IMR-90 (cell line): ENCODE data around the gene ZNF593OS. TPM values are rescaled to one million over a fixed set of nuclear protein-coding genes. Genes with fewer than 3 reads are reported as not detected.

Experiments used
- BHLHE40 ChIP-seq: fragments of 150-350 bp; IDR thresholded peaks from 2 replicates; pipeline ENCODE4 v1.6.1; 2016; ENCODE audit warnings: mild to moderate bottlenecking, low read depth, low read length
- MAZ ChIP-seq: IDR thresholded peaks from 2 replicates; pipeline ENCODE4 v1.6.1; 2012; ENCODE audit warnings: low read depth, mild to moderate bottlenecking, low read length, improper control_type of control experiment, moderate library complexity, borderline replicate concordance
- polyA plus RNA-seq, 3 experiments: library from polyadenylated mRNA; depleted of rRNA; stranded (reverse); fragments of >200 nt; gene quantifications; 2 replicates each; pipeline ENCODE4 v1.2.3, GENCODE V29; 2012; ENCODE audit warnings: low replicate concordance in 1 of 3
- total RNA-seq: library from RNA; depleted of rRNA; stranded (reverse); fragments of >200 nt; gene quantifications from 2 replicates; pipeline ENCODE4 v1.2.3, GENCODE V29; 2012

The ZNF593OS gene
- total and polyA plus RNA-seq, 2 of the 4 experiments (the other 2 are of a cell fraction), result not detected

- TF ChIP-seq MAZ, result no peak
- no peak for TF ChIP-seq BHLHE40
Observed at GRCh38 chr1:26124418-26125331, 47.0 kb downstream of the ZNF593OS start (continued).
